NCI-H1694 treated with DMSO at 0.1 percent for 48 hours (cell line): ENCODE data around the gene PLA2G3.
A peak's percentile ranks its signal among the peaks of the same experiment; 100 is the strongest.
"Not testable (repeated sequence)": the region's sequence is repeated elsewhere in the genome, so short reads cannot be mapped to it uniquely, and the experiment has no call there.

Source experiments
- DNase-seq: peaks from one replicate; lab custom pipeline; 2025; lab: John Stamatoyannopoulos, UW

Gene PLA2G3

DNA sequence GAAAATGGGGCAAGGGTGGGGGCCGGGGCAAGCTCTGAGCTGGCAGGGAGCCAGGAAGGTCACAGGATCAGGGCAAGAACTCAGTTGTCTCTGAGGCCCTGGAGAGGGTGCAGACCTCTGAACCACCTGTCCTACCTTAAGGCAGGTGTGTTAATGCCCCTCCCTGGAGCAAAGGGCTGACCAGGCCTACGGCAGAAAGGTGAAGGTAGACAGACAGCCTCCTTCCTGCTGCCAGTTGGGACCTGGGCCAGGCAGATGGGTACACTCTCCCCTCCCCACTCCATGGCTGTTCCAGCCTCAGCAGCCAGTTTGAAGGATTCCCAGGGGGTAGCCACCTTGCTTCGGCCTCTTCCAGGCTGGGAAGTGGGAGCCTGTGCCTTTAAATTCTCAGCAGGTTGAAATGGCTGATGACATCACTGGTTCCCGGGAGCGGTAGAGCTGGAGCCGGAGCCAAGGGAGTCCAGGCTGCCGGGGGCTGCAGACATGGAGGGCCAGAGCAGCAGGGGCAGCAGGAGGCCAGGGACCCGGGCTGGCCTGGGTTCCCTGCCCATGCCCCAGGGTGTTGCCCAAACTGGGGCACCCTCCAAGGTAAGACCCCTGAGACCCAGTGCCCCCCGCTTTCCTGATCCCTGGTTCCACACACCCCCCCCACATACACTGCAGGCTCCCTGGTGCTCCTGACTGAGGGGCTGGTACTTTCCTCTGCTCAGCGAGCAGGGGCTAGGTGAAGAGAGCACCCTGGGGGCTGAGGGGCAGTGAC is 17.6 kb downstream of the PLA2G3 start, which contains the start of gene INPP5J:
TSS of gene INPP5J (plus strand) at position 435 of the 760 bp plus-strand sequence. CDS start at position 484, 49 bp downstream.
- DNase-seq = peak; percentile 24

DNA sequence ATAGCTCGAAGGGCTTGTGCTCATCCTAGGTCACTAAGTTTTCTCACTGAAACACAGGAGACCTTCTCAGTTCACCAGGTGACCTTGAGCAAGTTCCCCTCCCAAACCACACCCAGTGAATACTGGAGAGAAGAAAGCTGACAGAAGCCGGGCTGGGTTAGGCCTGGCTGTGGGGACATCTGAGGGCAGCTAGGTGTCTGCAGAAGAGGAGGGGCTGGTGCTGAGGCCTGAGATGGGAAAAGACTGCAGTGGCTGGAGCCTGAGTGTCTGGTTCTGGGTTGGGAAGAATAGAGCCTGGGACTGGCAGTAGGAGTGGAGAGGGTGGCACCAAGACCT is 18.1 kb downstream of the PLA2G3 start:
- no peak for DNase-seq

DNA sequence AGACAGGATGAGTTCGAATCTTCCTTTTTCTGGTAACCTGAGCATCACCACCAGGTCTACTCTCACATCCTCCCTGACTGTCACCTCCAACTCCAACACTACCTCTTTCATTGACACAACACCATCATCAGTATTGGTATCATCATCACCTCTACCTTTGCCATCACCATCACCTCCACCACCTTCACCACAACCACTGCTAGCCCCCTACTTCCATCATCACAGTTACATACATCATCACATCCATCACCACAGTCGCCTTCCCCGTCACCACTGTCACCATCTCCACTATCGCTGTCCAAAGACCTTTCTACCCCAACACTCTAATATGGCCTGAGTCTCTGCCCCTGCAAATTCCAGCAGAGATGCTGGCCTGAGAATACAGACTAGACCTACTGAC is 18.9 kb downstream of the PLA2G3 start:
- no peak for DNase-seq

DNA sequence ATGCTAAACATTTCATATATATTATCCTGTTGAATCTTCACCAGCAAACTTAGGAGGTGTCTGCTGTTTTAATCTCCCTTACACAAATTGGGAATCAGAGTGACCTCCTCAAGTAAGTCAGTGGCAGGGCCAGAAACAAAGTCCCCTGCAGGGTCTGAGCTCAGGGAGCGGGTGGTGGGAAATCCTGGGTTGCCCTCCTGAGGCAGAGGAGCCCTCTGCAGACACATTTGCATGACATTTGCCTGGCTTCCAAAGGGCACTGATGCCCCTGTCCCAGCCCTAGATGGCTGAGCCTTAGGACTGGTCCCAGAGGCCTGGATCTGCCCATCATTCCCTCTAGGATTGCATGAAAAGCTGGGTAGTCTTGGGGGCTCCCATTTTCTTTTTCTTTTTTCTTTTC is 19.7 kb downstream of the PLA2G3 start:
- no peak for DNase-seq

DNA sequence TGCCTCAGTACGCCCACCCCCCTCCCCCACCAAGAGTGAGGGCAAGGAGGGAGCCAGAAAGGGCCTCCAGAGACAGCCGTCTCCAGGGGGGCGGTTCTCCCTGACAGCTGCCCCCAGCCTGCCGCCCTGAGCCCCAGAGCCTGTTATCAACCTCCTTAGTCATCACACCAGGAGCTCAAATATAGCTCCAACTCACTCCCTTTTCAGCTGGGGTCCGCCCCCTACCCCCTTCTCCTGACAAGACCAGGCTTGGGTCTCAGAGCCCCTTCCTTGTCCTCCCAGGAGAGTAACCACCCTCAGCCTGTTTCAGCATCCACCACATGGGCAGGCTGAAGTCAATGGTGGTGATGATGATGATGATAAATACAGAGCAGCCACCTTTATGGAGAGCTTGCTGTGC is 20.1 kb downstream of the PLA2G3 start:
- no peak for DNase-seq

DNA sequence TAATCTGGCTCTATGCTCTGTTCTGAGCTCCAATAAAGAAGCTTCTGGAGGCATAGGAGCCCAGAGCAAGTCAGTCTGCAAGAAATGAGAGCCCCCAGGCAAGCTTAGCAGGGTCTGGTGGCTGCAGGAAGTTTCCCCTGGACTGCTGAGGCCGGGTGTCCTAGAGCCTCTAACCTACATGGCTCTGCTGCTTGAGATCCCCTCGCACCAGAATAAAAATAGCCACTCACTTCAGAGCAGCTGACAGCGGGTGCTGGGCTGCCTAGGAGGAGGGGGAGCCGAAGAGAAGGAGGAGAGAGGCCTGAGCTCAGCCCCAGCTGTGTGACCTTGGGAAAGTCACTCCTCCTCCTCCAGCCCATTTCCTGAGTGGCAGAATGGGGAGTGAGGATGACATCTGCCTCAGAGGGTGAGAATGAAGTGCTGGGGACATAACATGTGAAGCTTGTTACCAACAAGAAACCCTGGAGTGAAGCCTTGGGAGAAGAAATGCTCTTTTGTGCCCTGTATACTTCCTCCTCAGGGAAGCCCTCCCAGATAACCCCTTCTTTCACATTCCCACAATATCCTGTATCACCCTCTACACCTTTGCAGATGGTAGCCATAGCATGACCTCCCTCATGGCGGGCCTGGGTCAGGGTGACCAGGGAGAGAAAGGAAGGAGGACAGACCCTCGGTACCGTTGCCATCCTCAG is 21.1 kb downstream of the PLA2G3 start:
- no peak for DNase-seq

DNA sequence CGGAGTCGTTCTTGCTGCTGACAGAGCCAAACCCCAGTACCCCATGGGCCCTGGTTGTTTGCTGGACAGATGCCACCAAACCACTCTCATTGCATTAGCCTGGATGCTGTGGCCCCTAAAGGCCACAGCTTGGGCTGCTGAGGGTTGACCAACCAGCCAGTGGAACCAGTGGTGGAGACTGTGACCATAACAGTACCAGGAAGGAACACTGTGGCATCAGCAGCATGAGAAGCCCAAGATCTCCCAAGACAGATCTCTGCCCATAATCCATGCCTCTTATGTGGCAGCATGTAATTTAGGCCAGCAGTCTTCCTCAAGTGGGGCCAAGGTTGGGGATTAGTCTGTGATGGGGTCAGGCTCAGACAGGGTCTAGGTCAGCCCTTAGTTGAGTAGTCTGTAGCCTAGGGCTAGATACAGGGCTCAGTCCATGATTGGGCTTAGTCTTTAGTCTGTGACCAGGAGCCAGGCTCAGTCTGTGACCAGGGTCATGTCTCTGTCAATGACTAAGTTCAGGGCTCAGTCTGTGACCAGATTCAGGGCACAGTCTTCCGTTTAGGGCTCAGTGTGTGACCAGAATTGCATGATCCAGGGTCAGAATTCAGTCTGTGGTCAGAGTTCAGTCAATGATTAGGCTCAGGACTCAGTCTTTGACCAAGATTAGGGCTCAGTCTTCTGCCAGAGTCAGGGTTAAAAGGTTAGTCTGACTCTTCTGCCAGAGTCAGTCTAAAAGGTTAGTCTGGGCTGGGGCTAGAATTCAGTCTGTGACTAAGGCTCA is 22.1 kb downstream of the PLA2G3 start:
- no peak for DNase-seq

DNA sequence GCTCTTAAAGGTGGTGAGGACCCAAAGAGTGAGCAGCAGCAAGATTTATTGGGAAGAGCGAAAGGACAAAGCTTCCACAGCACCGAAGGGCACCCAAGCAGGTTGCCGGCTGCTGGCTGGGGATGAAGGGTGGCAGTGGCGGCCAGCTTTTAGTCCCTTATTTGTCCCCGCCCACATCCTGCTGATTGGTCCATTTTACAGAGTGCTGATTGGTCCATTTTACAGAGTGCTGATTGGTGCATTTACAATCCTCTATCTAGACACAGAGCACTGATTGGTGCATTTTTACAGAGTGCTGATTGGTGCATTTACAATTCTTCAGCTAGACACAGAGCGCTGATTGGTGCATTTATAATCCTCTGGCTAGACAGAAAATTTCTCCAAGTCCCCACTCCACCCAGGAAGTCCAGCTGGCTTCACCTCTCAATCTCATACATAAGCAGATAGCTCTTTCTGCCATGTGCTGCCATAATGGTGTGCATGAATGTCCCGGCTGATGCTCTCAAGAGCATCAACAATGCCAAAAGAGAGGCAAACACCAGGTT is 27.7 kb downstream of the PLA2G3 start:
- DNase-seq = not testable (repeated sequence)

DNA sequence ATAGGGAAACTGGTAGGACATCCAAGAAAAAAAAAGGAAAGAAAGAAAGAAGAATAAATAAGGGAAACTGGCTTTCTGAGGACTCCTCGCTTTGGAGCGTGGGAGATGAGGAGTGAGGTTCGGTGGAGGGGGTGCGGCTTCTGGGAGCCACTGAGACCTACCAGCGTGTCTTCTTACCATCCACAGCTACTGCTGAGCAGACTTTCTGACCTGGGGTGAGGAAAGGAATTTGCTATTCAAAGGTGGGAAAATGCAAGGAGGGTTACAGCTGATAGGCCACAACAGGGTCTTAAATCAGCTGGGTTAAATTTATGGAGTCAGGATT is 32.5 kb downstream of the PLA2G3 start:
- DNase-seq = no peak

DNA sequence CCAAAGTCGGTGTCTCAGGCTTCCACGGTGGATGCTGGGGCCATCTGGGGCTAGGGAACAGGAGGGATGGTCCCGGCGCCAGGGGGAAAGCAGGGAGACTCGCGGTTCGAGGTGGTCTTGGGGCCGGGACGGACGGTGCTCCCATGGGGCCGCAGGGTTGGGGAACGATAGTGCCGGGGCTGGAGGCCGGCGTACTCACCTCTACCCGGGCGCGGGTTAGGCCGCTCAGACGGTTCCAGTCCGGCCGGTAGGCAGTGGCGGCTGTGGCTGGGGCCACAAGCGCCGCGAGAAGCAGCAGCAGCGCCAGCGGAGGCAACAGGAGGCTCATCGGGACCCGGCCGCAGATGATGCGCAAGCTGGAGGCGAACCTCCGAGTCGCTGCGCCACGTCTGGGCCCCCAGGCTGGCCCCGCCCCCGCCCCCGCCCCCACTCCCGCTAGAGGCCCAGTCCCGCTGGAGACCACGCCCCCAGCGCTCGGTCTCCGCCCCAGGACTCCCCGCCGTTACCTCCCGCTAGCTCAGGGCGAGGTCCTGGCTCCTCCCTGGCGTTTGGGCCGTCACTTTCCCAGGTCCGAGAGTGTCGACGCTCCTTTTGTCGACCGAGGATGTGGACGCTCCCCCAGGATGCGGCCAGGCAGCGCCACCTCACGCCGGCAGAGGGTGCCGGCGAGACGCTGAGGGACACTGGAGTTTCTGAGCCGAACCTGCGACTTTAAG is 33.0 kb downstream of the PLA2G3 start, which contains the start of gene SELENOM:
TSS of gene SELENOM (minus strand) at position 391 of the 716 bp plus-strand sequence. CDS start at position 328, 63 bp downstream.
- DNase-seq = peak; percentile 49

DNA sequence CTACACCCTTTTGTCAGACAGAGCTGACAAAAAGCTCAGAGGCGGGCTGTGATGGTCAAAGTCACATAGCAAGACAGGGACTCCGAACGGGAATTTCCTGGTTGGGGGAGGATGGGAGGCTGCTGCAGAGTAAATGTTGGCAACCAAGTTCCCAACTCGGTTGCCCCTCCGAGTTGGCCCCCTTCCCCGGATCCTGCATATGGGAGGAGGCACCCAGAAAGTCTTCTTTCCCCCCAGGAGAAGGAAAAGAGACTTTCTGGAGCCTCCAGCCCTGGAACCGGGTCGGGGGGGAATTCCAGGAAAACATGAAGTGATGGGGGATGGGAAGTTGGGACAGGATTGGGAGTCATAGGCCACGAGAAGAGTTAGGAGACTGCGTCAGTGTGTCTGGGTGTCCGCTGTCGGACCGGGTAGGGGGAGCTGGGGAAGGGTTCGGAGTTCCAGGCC is 33.6 kb downstream of the PLA2G3 start:
- DNase-seq = no peak

DNA sequence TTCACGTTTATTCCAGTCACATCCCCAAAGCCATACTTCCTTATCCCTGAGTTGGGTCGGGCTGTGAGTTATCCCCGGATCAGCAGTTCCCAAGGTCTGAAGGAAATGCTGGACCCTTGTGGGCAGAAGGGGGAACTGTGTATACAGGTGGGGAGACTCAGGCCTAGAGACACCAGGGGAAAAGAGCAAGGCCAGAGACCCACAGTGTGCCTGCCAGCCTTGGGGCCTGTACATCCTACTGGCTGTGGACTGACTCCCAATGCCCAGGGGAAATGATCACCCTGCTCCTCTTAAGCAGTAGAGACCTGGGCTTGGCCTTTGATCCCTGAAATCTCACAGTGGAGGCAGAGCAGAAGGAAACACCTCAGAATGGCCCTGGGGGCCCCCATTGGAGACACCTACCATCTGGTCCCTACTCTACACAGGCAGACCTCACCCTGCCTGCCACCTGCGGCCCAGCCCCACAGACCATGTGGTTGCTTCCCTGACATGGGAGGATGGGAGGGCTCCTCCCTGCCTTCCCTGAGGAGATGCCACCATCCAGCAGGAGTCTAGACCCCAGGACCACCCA is 34.2 kb downstream of the PLA2G3 start:
- DNase-seq = no peak

DNA sequence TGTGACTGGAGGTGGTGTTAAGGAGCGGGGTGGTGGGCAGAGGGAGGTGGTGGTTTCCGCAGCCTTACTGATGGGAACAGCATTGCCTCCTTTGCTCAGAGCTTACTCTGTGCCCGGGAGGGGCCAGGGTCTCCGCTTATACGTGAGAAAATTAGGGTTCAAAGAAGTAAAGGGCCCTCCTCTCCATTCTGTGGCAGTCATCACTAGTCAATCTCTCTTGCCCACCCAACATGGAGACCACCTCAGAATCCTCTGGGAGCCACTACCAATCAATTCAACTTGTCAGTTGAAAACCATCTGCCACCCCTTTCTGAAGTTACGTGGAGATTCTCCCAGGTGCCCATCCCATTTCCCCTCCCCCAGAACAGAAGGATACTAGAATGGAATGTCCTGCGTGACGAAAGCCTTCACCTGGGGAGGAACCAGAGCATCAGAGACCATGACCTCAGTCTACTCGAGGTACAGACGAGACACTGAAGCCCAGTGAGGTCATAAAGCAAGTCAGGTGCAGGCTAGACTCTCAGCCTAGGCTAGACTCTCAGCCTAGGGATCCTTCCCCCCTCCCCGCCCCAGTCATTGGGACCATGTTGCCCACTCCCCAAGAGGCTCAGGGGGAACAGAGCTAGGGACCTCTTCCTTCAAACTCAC is 34.9 kb downstream of the PLA2G3 start:
- DNase-seq = no peak

DNA sequence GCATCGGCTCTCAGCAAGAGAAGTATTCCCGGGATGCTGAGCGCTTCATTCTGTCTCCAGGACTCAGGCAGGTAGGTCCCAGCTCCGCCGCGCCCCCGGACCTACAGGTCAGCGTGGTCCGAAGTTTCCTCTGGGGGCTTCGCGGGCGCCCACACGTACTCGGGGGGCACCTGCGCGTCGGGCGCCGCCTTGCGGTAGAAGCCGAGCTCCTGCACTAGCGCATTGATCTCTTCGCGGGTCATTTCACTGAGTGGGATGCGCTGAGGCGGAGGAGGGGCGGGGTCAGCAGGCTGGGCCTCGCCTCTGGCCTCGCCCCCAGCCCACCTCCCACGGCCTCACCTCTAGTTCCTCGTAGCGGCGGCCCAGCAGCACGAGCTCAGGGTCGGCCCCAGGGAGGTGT is 35.4 kb downstream of the PLA2G3 start:
- DNase-seq = no peak

DNA sequence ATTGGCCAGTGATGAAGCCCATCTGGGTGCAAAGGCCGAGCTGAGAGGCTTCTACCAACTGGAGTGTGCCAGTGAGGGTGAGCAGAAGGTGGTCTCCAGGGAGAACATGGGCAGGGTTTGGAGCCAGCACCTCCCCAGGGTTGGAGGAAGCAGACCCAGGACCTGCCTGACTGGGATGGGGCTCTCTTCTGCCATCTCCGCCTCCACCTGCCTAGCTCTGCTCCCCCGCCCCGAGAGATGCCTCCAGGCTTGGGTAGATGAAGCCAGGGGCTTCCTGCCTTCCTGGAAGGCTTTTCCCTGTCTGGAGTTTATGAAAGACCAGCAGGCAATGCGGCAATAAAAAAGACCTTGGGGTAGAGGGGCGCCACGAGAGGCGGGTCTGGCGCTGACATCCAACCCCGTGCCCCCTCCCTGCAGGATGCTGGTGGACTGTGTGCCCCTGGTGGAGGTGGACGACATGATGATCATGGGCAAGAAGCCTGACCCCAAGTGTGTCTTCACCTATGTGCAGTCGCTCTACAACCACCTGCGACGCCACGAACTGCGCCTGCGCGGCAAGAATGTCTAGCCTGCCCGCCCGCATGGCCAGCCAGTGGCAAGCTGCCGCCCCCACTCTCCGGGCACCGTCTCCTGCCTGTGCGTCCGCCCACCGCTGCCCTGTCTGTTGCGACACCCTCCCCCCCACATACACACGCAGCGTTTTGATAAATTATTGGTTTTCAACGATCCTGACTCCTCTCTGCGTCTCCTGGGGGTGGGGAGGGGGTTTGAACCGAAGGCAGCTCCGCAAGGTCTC is 36.2 kb downstream of the PLA2G3 start:
- no peak for DNase-seq

DNA sequence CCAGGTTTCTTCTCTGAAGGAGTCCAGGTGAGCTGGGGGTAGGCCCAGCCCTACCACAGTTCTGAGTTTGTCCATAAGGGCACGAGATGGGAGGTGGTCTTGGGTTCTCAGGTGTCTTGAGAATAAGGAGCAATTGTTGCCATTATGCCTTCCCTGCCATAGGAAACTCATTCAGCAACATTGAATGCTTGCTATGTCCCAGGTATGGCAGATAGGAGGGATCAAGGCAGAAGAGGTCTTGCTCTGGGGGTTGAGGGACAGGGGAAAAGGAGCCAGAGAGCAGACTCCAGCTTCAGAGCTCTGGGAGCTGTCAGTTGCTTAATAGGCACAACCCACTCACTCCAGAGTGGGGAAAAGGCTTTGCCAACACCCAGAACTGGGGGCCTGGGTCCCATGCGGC is 37.2 kb downstream of the PLA2G3 start:
- DNase-seq = no peak

DNA sequence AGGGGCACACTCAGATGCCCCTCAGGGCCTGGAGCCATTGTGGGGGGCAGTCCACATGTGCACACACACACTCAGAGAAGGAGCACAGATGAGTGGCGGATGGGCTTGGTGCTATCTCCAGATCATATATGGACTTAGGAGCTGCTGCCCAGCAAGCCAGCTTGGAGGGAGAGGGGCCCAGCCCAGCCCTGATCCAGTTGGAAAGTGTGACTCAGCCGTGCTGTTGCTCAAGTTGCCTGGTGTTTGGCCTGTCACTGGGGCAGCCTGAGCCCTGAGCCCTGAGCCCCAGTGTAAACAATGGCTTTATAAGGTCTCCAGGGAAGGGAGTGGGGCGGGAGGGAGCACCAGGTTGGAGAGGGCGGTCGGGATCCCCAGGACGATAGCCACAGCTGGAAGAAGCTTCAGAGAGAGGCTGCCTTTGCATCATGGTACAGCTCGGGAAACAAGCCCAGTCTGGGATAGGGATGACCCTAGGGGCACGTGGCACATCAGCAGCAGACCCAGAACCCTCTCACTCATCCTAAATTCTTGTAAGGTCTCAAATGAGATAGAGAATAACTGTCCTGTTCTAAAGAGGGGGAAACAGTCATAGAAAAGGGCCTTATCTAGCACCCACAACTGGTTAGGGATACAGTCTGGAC is 37.7 kb downstream of the PLA2G3 start:
- DNase-seq = no peak

DNA sequence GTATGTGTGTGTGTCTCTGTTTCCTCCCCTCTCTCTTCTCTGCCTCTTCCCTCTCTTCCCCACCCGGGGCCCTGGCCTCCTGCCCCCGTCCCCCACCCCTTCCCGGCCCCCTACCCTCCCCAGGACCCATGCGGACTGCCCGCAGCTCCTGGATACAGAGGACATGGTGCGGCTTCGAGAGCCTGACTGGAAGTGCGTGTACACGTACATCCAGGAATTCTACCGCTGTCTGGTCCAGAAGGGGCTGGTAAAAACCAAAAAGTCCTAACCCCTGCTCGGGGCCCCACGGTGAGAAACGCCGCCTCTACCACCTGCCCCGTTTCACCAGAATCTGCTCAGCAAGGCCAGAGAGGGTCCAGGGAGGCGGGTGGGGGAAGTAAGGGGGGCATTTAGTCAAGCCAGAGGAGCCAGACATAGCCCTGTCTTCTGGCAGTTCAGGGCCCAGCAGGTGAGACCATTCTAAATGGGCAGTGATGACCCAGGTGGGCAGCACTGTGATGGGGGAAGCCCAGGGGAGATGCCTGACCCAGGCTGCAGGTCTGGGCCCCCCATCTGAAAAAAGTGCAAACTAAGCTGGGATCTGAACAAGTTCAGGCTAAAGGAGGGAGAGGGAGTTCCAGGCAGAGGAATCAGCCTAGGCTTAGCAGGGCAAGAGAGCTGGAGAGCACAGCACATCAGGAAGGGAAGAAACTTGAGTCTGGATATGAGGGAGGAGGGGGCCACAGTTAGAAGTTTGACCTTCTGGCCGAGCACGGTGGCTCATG is 39.4 kb downstream of the PLA2G3 start:
- DNase-seq = no peak
